Kidney epithelial cell (primary cell): Measurements from ENCODE around the gene GRIN3B. TPM values are rescaled to one million over a fixed set of nuclear protein-coding genes. Genes with fewer than 3 reads are reported as not detected.

Experiments used
- DNase-seq: peaks from one replicate; pipeline ENCODE4 v3.0.0-alpha.2; 2010; ENCODE audit warnings: low read depth
- H3K27me3 ChIP-seq: 2 replicates; pipeline ENCODE4 v1.6.0; 2011; ENCODE audit warnings: low read length; ENCODE audit not compliant: control insufficient read depth, insufficient read depth
- H3K36me3 ChIP-seq: 2 replicates; pipeline ENCODE4 v1.5.1; 2011; ENCODE audit warnings: low read length; ENCODE audit not compliant: control insufficient read depth, insufficient read depth
- H3K4me3 ChIP-seq: 2 replicates; pipeline ENCODE4 v1.5.1; 2011; ENCODE audit warnings: low read depth, mild to moderate bottlenecking, control low read depth, low read length
- total RNA-seq: library from RNA; depleted of rRNA; stranded (reverse); fragments of >200 nt; gene quantifications from 2 replicates; pipeline ENCODE4 v1.2.3, GENCODE V29; 2015
- TF ChIP-seq, protein P1 (sequence below): IDR thresholded peaks from 2 replicates; pipeline ENCODE4 v1.5.1; 2011; ENCODE audit warnings: mild to moderate bottlenecking, moderate library complexity, low read length, control low read depth, inconsistent platforms; ENCODE audit not compliant: insufficient read depth, poor library complexity, severe bottlenecking

GRIN3B gene
- total RNA-seq, 1 donor from 2014 or later = 0.08 TPM

- Histone ChIP-seq H3K27me3 (peaks cover 60% of the 10 kb centered on the region), H3K36me3 (no peaks in the 10 kb centered on the region), H3K4me3 (no peak overlapping the region)
- TF ChIP-seq, protein P1, sequence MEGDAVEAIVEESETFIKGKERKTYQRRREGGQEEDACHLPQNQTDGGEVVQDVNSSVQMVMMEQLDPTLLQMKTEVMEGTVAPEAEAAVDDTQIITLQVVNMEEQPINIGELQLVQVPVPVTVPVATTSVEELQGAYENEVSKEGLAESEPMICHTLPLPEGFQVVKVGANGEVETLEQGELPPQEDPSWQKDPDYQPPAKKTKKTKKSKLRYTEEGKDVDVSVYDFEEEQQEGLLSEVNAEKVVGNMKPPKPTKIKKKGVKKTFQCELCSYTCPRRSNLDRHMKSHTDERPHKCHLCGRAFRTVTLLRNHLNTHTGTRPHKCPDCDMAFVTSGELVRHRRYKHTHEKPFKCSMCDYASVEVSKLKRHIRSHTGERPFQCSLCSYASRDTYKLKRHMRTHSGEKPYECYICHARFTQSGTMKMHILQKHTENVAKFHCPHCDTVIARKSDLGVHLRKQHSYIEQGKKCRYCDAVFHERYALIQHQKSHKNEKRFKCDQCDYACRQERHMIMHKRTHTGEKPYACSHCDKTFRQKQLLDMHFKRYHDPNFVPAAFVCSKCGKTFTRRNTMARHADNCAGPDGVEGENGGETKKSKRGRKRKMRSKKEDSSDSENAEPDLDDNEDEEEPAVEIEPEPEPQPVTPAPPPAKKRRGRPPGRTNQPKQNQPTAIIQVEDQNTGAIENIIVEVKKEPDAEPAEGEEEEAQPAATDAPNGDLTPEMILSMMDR = peak; percentile 92
- no peak for DNase-seq
Measured at GRCh38 chr19:1001538-1002166, 1.4 kb downstream of the GRIN3B start.

- no peak for DNase-seq
- Histone ChIP-seq H3K27me3 (peaks cover 57% of the 10 kb centered on the region), H3K4me3 (no peak overlapping the region), H3K36me3 (no peaks in the 10 kb centered on the region)
- TF ChIP-seq, protein P1 = no peak
Measured at GRCh38 chr19:1002600-1002999, 2.4 kb downstream of the GRIN3B start.

GRCh38 chr19:1003283-1003682, 3.1 kb downstream of the GRIN3B start:
- Histone ChIP-seq H3K4me3 (no peak overlapping the region), H3K27me3 (peaks cover 50% of the 10 kb centered on the region), H3K36me3 (no peaks in the 10 kb centered on the region)
- TF ChIP-seq, protein P1 = no peak
- no peak for DNase-seq

GRCh38 chr19:1004204-1004802, 4.1 kb downstream of the GRIN3B start:
- DNase-seq = no peak
- H3K27me3 ChIP-seq = peaks cover 40% of the 10 kb centered on the region
- no peaks in the 10 kb centered on the region for H3K36me3 ChIP-seq
- no peak overlapping the region for H3K4me3 ChIP-seq
- TF ChIP-seq, protein P1 = no peak

DNA sequence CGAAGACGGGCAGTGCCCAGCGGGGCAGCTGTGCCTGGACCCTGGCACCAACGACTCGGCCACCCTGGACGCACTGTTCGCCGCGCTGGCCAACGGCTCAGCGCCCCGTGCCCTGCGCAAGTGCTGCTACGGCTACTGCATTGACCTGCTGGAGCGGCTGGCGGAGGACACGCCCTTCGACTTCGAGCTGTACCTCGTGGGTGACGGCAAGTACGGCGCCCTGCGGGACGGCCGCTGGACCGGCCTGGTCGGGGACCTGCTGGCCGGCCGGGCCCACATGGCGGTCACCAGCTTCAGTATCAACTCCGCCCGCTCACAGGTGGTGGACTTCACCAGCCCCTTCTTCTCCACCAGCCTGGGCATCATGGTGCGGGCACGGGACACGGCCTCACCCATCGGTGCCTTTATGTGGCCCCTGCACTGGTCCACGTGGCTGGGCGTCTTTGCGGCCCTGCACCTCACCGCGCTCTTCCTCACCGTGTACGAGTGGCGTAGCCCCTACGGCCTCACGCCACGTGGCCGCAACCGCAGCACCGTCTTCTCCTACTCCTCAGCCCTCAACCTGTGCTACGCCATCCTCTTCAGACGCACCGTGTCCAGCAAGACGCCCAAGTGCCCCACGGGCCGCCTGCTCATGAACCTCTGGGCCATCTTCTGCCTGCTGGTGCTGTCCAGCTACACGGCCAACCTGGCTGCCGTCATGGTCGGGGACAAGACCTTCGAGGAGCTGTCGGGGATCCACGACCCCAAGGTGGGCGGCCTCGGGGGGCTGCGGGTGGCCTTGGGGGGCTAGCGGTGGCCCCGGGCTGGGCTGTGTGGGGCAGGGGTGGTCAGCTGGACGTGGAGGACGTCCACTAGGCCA, 4.8 kb downstream of the GRIN3B start:
- Histone ChIP-seq H3K4me3 (no peak overlapping the region), H3K27me3 (peaks cover 36% of the 10 kb centered on the region), H3K36me3 (no peaks in the 10 kb centered on the region)
- TF ChIP-seq, protein P1 = no peak
- DNase-seq = no peak
